Hematopoietic multipotent progenitor cell (in vitro differentiated cells): ENCODE measurements around the gene GSG1L2. TPM values are rescaled to one million over a fixed set of nuclear protein-coding genes. Genes with fewer than 3 reads are reported as not detected.
A peak's percentile ranks its signal among the peaks of the same experiment; 100 is the strongest.
"Not testable (repeated sequence)": the region's sequence is repeated elsewhere in the genome, so short reads cannot be mapped to it uniquely, and the experiment has no call there.

Experiments used
- DNase-seq, 3 donors: peaks; one replicate each; pipeline ENCODE4 v3.0.0-alpha.2; 2011 to 2015; ENCODE audit warnings: low read depth in 2 of 3, low spot score in 2 of 3
- total RNA-seq: library from RNA; depleted of rRNA; stranded (reverse); fragments of >200 nt; gene quantifications from one replicate; pipeline ENCODE4 v1.2.3, GENCODE V29; 2012

Gene GSG1L2
- total RNA-seq, 1 donor, result not detected

DNA sequence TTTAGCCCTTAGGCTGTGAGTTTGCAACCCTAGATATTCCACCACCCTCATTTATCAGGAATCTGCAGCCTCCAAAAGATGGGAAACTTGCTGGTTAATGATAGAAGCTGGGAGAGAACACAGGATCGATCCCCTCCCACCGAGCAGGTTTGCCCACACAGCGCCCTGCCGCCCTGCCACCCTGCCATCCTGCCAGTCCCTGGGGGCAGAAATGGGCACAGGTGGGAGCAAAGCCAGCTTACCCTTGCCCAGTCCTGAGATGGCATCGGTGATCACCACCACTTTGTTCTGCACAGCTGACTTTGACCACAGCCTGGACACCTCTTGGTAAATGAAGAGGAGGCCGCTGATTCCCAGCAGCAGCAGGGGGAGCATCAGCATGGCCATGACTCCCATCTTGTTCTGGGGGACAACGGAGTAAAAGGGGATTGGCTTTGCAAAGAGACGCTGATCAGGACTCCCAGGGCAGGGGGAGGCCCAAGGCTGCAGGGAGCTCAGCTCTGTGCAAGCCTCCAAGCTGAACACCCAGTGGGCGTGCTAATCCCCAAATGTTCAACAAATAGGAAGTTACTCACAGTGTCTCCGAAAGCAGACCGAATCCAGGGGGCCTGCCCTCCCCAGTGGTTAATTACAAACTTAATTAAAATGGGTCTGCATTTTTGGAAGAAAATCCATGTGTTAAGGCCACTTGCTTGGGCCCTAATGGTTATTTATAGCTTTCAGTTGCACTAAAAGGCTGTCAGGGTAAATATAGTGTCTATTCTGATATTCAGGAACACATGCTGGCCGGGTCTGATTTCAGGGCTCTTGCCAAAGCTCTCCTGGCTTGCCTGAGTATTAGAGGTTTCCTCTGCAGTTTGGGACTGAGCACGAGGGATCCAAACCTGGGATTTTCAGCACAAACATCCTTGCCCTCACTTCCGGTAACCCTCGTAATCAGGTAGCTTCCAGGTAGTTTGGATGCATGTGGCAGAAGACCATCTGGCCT, 30.7 kb downstream of the GSG1L2 start, which contains the start of gene DHRS7C:
Gene DHRS7C (minus strand): TSS at position 704 of the 988 bp plus-strand sequence. CDS start 308 bp downstream, at position 396.
- no peak for DNase-seq

DNA sequence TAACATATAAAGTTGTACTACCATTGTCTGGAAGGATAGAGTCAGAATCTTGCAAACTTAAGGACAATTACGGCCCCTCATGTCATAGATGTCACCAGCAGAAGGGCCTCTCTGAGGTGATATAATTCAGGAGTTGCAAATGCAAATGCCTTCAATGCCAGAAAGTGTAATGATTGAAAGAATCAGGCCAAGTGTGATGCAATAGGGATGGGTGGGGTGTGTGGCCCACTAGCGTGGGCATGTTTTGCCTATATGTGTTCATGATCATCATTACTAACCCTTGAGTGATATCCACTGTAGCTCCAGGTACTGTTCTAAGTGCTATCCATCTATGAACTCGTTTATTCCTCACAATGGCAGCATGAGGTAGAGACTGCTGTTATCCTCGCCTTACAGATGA, 31.6 kb downstream of the GSG1L2 start:
- DNase-seq, result no peak

DNA sequence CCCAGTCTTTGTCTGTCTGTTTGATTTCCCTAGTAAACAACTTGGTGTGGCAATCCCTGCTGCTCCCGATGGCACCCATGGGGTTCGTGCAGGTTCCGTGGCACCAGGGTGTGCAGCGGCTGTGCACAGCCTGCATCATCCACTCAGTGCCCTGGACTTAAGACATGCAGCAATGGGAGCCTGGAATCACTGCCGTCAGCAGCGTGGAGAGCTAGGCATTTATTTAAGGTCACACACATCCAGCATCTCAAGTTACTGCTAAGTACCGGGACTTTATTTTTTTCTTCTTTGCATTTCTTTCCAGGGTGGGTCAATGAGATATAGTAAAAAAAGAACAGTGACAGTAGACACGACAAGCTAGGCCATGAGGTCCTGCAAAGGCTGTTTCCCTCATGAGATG, 33.3 kb downstream of the GSG1L2 start:
- no peak for DNase-seq

DNA sequence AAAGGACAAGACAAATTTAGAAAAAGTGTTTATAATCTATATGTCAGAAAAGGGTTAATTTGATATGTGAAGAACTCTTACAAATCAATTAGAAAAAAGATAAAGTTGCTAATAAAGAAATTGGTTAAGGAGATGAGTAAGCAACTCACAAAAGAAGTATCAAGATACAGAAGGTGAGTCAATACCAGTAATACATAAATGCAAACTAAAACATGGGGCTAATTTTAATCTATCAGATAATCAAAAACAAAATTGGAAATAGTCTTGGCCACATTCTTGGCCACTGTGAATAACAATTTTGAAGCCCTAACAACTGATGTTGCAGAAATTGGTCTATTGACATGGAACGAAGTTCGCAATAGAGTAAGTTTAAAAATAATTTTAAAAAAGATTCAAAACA, 37.3 kb downstream of the GSG1L2 start:
- no peak for DNase-seq

DNA sequence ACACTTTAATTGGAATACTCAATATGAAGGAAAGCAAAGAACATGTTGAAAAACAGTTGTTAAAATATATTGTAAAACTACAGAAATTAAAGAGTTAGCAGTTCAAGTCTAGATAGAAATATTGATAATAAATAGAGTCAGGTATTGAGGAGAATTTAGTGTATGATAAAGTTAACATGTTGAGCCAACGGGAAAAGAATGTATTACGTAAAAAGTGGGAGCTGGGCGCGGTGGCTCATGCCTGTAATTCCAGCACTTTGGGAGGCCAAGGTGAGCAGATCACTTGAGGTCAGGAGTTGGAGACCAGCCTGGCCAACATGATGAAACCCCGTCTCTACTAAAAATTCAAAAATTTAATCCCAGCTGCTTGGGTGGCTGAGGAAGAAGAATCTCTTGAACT, 38.4 kb downstream of the GSG1L2 start:
- DNase-seq, result not testable (repeated sequence)

DNA sequence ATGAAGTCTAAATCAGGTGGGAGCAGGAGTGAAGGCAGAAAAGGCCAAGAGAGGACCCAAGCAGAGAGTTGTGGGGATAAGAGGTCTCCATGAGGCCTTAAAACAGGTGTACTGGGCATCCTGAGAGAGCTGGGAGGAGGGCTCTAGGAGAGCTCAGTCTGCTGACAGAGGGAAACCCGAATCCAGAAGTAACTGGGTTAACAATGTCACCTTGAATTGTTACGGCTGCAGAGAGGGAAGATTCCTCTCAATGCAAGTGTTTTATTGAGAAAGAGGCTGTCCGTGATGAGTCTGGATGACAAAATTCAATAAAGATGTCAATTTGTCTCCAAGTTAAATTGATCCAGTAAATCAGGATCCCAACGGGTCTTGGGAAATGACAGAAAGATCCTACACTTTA, 38.8 kb downstream of the GSG1L2 start:
- no peak for DNase-seq

DNA sequence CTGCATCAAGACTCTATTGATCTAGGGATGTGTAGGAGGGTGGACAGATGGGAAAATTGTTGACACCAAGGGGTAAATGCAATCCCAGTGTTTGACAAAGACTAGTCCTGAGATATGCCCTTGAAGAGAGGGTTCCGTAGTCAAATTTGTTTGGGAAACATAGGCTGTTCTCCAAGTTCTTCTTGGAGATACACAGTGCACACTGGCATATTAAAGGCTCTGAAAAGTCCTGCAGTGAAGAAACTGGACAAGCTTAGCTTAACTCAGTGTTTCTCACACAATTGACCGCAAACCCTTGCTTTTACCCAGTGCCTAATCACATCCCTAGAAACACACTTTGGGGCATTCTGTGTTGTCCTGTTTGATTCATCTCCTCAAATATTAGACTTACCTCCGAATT, 41.3 kb downstream of the GSG1L2 start:
- no peak for DNase-seq

DNA sequence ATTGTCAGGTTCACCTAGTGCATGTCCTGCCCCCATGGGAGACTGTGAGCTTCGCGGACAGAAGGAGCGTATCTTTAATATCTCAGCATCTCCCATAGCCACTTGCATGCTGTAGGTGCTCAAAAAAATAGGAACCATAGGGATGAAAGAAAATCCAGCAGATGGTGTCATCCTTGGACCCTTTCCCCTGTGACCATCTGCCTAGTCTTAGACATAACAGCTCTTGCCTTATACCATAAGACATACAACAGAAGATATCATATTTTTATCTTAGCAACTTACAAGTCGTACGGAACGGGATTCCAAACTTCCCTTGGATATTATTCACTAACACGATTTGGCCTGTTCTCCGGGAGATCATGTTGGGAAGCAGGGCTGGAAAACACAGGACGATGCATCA, 45.0 kb downstream of the GSG1L2 start:
- no peak for DNase-seq

DNA sequence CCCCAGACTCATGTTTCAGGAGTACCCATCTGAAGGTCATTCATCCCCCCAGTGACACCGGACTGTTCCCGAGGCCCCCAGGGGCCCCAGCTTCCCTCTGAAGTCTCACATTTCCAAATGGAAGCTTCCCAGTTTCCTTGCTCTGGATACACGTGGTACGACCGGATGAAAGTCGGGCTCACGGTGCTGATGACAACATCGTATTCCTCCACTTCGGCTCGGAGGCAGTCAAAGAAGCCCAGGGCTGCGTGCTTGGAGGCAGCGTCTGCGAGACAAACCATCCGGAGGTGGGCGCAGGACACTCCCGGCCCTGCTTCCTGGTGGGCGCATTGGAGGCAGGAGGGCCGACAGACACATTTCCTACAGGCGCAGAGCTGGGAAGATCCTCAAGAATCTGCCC, 49.2 kb downstream of the GSG1L2 start:
- DNase-seq, result no peak

DNA sequence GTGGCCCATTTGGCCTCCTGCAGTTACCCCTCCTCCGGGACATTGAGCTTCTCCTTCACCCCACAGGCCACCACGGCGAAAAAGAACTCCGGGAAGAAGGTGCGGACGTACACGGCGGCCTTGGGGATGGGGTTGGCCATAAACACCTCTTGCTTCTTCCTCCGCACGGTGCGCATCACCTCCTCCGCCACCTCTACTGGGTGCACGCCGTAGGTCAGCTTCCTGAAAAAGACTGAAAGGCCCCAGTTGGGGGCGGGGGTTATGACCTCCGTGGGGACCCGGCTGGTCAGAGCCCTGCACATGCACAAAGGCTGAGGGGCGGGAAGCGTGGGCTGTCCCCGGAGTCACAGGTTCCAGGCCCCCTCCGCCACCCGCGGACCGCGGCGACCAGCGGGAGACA, 50.4 kb downstream of the GSG1L2 start:
- DNase-seq, result no peak

DNA sequence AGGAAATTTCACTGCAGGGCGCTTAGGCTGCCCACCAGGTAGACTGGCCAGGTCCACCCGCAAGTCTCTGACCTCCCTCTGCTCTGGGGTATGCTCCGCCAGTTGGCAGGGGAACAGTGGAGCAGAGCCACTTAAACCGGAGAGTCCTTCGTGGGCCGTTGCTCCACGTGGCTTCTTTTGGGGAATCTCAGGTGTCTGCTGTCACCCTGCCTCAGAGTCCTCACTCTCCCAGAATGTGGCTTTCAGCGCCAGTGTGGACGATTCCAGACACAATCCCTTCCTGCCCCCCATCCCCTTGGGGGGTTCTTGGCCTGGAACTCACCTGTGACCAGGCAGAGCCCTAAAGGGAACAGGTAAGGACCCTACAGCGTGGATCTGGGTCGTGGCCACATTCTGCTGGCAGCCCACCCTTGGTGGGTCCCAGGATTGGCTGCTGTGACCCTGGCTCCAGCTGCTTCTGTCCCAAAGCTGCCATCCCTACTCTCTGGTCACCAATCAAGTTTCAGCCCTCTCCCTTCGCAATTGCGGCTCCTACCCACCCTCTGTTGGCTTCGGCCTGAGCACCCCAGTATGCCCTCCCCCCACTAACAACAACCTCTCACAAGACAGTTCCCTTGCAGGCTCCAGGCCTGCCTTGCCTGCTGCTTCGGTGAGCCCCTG, 52.7 kb downstream of the GSG1L2 start:
- no peak for DNase-seq

DNA sequence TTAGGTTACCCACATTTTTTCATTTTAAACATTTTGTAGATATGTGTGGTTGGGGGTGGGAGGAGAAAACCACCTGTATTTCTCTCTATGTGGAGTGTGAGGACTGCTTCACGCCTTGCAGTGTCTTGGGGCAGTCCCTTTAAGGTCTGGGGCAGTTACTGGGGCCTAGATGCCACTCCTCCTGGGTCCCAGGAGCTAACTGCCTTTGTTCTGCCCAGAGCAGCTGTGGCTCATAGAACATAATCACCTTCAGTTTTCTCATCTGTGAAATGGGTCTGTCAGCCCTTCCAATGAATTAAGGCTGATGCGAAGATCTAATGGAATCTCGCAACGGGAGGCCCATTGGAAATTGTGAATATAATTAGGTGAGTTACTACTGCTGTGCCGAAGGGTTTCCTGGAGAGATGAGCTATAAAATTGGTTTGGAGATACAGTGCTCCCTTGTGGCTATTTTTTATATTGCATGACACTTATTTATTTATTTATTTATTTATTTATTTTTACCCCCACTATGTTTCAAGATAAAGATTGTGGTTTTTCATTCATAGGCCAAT, 53.4 kb downstream of the GSG1L2 start:
- peak in 2 of 3 donors; percentile 36 to 61 for DNase-seq

DNA sequence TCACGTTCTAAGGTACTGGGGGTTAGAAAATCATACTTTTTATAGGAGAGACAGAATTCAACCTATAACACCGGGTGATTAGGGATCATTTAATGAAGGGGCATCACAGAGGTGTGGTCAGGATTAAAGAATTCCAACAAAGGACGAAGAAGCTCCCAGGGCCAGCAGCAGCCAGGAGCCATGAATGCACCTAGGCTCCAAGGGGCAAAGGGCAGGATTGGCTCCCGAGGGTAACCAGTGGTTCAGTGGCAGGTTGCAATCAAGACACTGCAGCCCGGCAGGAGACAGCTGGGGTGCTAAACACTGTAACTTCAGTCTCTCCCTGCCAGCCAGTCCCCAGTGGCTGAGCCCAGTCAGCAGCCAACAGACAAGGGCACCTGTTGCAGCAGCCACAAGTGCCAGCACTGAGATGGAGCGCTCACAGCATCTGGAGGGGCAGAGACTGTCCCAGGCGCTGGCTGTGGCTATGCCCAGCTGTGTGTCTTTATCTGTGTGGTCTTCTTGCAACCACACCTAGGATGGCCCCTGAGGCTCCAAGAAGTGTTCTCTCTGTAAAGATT, 54.4 kb downstream of the GSG1L2 start:
- DNase-seq, result no peak

DNA sequence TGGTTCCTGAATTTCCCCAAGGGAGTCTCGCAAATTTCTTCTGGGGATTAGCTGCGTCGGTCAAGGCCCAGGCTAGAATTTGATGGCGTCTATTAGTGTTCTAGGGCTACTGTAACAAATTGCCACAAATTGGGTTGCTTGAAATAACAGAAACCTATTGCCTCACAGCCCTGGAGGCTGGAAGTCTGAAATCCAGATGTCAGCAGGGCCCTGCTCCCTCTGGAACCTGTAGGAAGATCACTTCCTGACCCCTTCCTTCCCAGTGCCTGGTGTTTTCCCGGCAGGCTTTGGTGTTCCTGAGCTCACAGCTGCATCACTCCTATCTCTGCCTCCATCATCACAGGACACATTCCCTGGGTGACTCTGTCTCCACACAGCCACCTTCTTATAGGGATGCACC, 54.9 kb downstream of the GSG1L2 start:
- DNase-seq, result no peak

DNA sequence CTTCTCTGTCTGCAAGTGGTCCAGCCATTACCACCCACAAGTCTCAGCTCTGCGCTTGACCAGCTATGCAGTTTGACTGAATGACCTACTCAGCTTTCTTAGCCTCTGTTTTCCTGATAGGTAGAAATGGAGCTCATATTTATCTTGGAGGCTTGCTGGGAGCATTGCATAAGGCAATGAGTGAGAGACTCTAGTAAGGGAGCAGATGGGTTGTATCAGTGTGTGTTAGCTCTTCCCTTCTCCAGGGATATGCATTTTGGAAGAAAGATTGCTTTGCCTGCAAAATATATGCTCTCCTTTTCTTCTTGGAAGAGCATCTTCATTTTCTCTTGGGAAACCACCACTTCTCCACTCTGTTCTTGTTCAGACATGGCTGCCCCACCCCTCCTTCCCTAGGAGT, 56.6 kb downstream of the GSG1L2 start:
- DNase-seq, result no peak

DNA sequence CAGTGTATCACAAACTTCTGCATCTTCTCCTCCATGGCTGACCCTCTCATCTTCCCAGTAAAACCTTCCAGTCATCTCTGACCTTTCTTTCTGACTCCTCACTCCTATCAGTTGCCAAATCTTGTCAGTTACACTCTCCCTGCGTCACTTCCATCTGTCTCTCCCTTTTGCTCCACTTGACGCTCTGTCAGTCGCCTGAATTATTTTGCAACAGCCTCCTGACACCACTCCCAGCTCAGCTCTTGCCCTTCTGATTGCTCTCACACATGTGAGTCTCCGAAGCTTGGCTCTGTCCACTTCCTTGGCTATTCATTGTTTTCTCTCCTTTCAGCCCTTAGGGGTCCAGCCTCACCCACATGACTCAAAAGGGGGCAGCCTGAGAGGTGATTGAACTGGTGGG, 58.2 kb downstream of the GSG1L2 start:
- DNase-seq, result no peak

DNA sequence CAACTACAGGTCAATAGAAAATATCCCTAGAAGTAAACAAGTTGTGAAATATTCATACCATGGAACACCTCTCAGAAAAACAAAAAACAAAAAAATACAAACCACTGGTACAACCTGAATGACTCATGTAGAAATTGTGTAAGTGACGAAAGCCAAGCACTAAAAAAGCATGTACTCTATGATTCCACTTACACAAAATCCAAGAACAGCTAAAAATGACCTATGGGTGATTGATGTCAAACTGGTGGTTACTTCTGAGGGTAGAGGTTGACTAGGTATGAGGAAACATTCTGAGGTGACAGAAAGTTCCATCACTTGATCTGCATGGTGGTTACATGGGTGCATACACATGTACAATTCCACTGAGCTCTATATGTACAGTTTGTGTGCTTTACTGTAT, 61.6 kb downstream of the GSG1L2 start:
- DNase-seq, result no peak

DNA sequence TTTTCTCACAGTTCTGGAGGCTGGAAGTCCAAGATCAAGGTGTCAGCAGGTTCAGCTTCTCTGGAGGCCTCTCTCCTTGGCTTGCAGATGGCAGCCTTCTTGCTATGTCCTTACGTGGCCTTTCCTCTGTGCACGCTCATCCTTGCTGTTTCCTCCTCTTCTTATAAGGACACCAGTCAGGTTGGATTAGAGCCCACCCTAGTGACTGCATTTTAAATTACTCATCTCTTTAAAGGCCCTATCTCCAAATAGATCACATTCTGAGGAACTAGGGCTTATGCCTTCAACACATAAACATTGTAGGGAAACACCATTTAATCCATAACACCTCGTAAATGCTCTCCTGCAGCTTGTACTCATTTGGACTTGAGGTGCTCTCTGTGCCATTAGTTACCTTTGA, 66.8 kb downstream of the GSG1L2 start:
- DNase-seq, result no peak
